A549 (cell line): ENCODE data around the gene RING1. TPM values are rescaled to one million over a fixed set of nuclear protein-coding genes. Genes with fewer than 3 reads are reported as not detected.

Experiments used
- ATAC-seq, 2 experiments: fragments of 200-7000 bp in 1 of 2; fragments of >200 bp in 1 of 2; cut with Nextera tagmentation in 1 of 2; cut with Tn5 transposase in 1 of 2; 3 replicates each; pipeline versions ENCODE4 v1.8.0 to v1.9.1; 2018 to 2020; ENCODE audit warnings: mild to moderate bottlenecking in 1 of 2, moderate library complexity in 1 of 2
- CTCF ChIA-PET: fragments of 300-600 bp; sonication (Branson Sonifier 250); formaldehyde crosslinking; extraction: SDS; loops from one replicate; lab custom pipeline; 2021; ENCODE audit warnings: antibody characterized with exemption, inconsistent platforms; lab: Yijun Ruan, JAX
- POLR2A ChIA-PET: fragments of 350-600 bp; formaldehyde crosslinking; extraction: SDS; loops from one replicate; lab custom pipeline; 2021; ENCODE audit warnings: antibody characterized with exemption, inconsistent platforms; lab: Yijun Ruan, JAX
- DNase-seq, 2 experiments: peaks; one replicate each; pipeline versions ENCODE4 v3.0.0 to v3.0.0-alpha.2; 2011 to 2016; ENCODE audit warnings: low read depth in 1 of 2, low spot score in 1 of 2
- FAIRE-seq: peaks from 2 replicates; lab custom pipeline; 2011; peaks lifted over from hg19 to GRCh38; lab: Jason Lieb, UNC
- H3K27ac ChIP-seq, 2 experiments: fragments of >200 bp; sonication (Bioruptor Twin); formaldehyde crosslinking; 3 replicates each; pipeline ENCODE4 v1.5.1; 2016 to 2017
- H3K4me1 ChIP-seq: fragments of >200 bp; sonication (Bioruptor Twin); formaldehyde crosslinking; 3 replicates; pipeline ENCODE4 v1.6.1; 2016
- H3K4me2 ChIP-seq: fragments of >200 bp; sonication (Bioruptor Twin); formaldehyde crosslinking; 3 replicates; pipeline ENCODE4 v1.6.1; 2016
- H3K4me3 ChIP-seq: fragments of >200 bp; sonication (Bioruptor Twin); formaldehyde crosslinking; 3 replicates; pipeline ENCODE4 v1.5.1; 2016
- H3K9me3 ChIP-seq: fragments of >200 bp; sonication (Bioruptor Twin); formaldehyde crosslinking; 3 replicates; pipeline ENCODE4 v1.6.1; 2016
- ATOH8 ChIP-seq: fragments of 250-450 bp; sonication (Bioruptor Pico); IDR thresholded peaks from 2 replicates; pipeline ENCODE4 v1.5.0; 2020; ENCODE audit warnings: low read depth, mild to moderate bottlenecking, moderate library complexity
- BCL3 ChIP-seq: fragments of >200 bp; sonication (Bioruptor Twin); formaldehyde crosslinking; IDR thresholded peaks from 3 replicates; pipeline ENCODE4 v1.6.1; 2016
- BHLHE40 ChIP-seq: IDR thresholded peaks from 2 replicates; pipeline ENCODE4 v1.6.1; 2012; ENCODE audit warnings: low read depth, low read length, inconsistent platforms
- CHD4 ChIP-seq: fragments of 200-600 bp; sonication (generic); IDR thresholded peaks from 2 replicates; pipeline ENCODE4 v1.6.1; 2016; ENCODE audit warnings: antibody characterized with exemption, mild to moderate bottlenecking, borderline replicate concordance
- E2F6 ChIP-seq: IDR thresholded peaks from 2 replicates; pipeline ENCODE4 v1.6.1; 2012; ENCODE audit warnings: low read depth, borderline replicate concordance
- ELK1 ChIP-seq: fragments of 150-350 bp; IDR thresholded peaks from 2 replicates; pipeline ENCODE4 v1.6.1; 2014; ENCODE audit warnings: low read depth, mild to moderate bottlenecking, low read length
- ESRRA ChIP-seq: fragments of 150-350 bp; IDR thresholded peaks from 2 replicates; pipeline ENCODE4 v1.6.1; 2014; ENCODE audit warnings: mild to moderate bottlenecking, low read length, borderline replicate concordance
- FOSB ChIP-seq: fragments of 250-450 bp; sonication (Bioruptor Pico); IDR thresholded peaks from 2 replicates; pipeline ENCODE4 v1.5.0; 2020; ENCODE audit warnings: mild to moderate bottlenecking, moderate library complexity
- FOSL2 ChIP-seq, 2 experiments: fragments of 450-650 bp in 1 of 2; fragments of >200 bp in 1 of 2; sonication (Bioruptor Twin) in 1 of 2; formaldehyde crosslinking; IDR thresholded peaks; 2 replicates each; pipeline versions ENCODE4 v1.5.0 to v1.6.1; 2016 to 2020; ENCODE audit warnings: mild to moderate bottlenecking in 1 of 2, moderate library complexity in 1 of 2
- GATA3 ChIP-seq: IDR thresholded peaks from 2 replicates; pipeline ENCODE4 v1.6.1; 2012; ENCODE audit warnings: borderline replicate concordance
- HDAC2 ChIP-seq: fragments of 200-600 bp; sonication (generic); IDR thresholded peaks from 2 replicates; pipeline ENCODE4 v1.6.1; 2016
- HMGXB4 ChIP-seq: fragments of 250-450 bp; sonication (Bioruptor Pico); IDR thresholded peaks from 2 replicates; pipeline ENCODE4 v1.5.0; 2021; ENCODE audit warnings: mild to moderate bottlenecking, moderate library complexity, borderline replicate concordance
- HOXB13 ChIP-seq: fragments of 250-450 bp; sonication (Bioruptor Pico); IDR thresholded peaks from 2 replicates; pipeline ENCODE4 v1.5.0; 2020; ENCODE audit warnings: low read depth, mild to moderate bottlenecking, moderate library complexity
- KDM1A ChIP-seq: fragments of 200-600 bp; sonication (generic); IDR thresholded peaks from 2 replicates; pipeline ENCODE4 v1.6.1; 2016; ENCODE audit warnings: low read depth, mild to moderate bottlenecking
- KDM5A ChIP-seq: fragments of 200-600 bp; sonication (generic); IDR thresholded peaks from 2 replicates; pipeline ENCODE4 v1.6.1; 2016; ENCODE audit warnings: antibody characterized with exemption, mild to moderate bottlenecking
- NPAS2 ChIP-seq: fragments of 250-450 bp; sonication (Bioruptor Pico); IDR thresholded peaks from 2 replicates; pipeline ENCODE4 v1.8.0; 2022; ENCODE audit warnings: mild to moderate bottlenecking, moderate library complexity, borderline replicate concordance
- POLR2AphosphoS2 ChIP-seq: conservative IDR thresholded peaks from 2 replicates; pipeline ENCODE4 v1.6.1; 2012; ENCODE audit warnings: low read length, improper control_type of control experiment, inconsistent platforms
- REST ChIP-seq: fragments of 200-600 bp; sonication (generic); IDR thresholded peaks from 2 replicates; pipeline ENCODE4 v1.6.1; 2016; ENCODE audit warnings: antibody characterized with exemption, mild to moderate bottlenecking, moderate library complexity
- TFCP2L1 ChIP-seq: fragments of 250-450 bp; sonication (Bioruptor Pico); IDR thresholded peaks from 2 replicates; pipeline ENCODE4 v1.5.0; 2021; ENCODE audit warnings: mild to moderate bottlenecking
- TP53 ChIP-seq: fragments of 250-450 bp; sonication (Bioruptor Pico); IDR thresholded peaks from 2 replicates; pipeline ENCODE4 v1.5.0; 2021; ENCODE audit warnings: mild to moderate bottlenecking, moderate library complexity
- USF2 ChIP-seq: fragments of 450-650 bp; IDR thresholded peaks from 2 replicates; pipeline ENCODE4 v1.6.1; 2014; ENCODE audit warnings: antibody characterized with exemption
- ZC3H11A ChIP-seq: fragments of 450-650 bp; IDR thresholded peaks from 2 replicates; pipeline ENCODE4 v1.6.1; 2014; ENCODE audit warnings: antibody characterized with exemption, mild to moderate bottlenecking
- WGBS: methylation state at CpG from one replicate; pipeline ENCODE4 v1.1.6; 2017; ENCODE audit errors: missing lambda C conversion rate; 5-methylcytosine and 5-hydroxymethylcytosine counted together
- polyA plus RNA-seq, 4 experiments: library from polyadenylated mRNA; depleted of rRNA in 3 of 4; stranded (reverse); fragments of >200 nt; fragmentation: RNase III in 1 of 4; extraction: RNeasy Plus Mini Kit Qiagen cat#74134 plus additional on column Dnase treatment in 1 of 4; gene quantifications; 2 replicates in 3 of 4; 3 replicates in 1 of 4; pipeline ENCODE4 v1.2.3, GENCODE V29; 2011 to 2017

Gene RING1
- polyA plus RNA-seq, 2 of the 4 experiments (the other 2 are of a cell fraction), result 12.7 to 35.0 TPM

GRCh38 chr6:33171016-33171879, 37.1 kb upstream of the RING1 start:
- H3K4me2 ChIP-seq, result no peak overlapping the region
- no peaks in the 10 kb centered on the region for H3K4me1 ChIP-seq
- ATAC-seq (no peak), FAIRE-seq (no peak), DNase-seq (no peak)
- no peaks in the 10 kb centered on the region for H3K9me3 ChIP-seq
- no peak overlapping the region for H3K27ac ChIP-seq
- POLR2A ChIA-PET, result no interaction called here
- no peak overlapping the region for H3K4me3 ChIP-seq
- TF ChIP-seq HDAC2 (no peak), TP53 (CRISPR knock-in tag) (no peak), BHLHE40 (no peak), NPAS2 (CRISPR knock-in tag) (no peak), KDM5A (no peak), CHD4 (no peak), E2F6 (no peak), FOSL2 (IDR thresholded peaks at IDR 0.05) (no peak), FOSL2 (CRISPR knock-in tag; IDR thresholded peaks at IDR 0.05) (no peak), REST (no peak), POLR2AphosphoS2 (no peak)
- CTCF ChIA-PET, result interaction anchor here (1.1 to 2.3 kb wide), 8 partner anchors 11 to 187 kb away, joined by 3 to 11 read pairs (median 8); no protein-coding TSS in a partner anchor
- WGBS, result 36% methylated on average over 6 of the region's 11 CpGs

GRCh38 chr6:33171880-33172687, 36.2 kb upstream of the RING1 start:
- DNase-seq (no peak), ATAC-seq (peak in 1 of 2 experiments; percentile 16; a peak in 3 of 6 replicates), FAIRE-seq (no peak)
- 35% methylated on average over 6 of the region's 8 CpGs for WGBS
- H3K4me3 ChIP-seq, result no peak overlapping the region
- ChIA-PET CTCF (interaction anchor here (0.6 to 3.9 kb wide), 27 partner anchors 8 to 757 kb away, joined by 3 to 27 read pairs (median 5); no protein-coding TSS in a partner anchor), POLR2A (no interaction called here)
- TF ChIP-seq HDAC2 (no peak), KDM5A (no peak), GATA3 (no peak), USF2 (no peak), BCL3 (no peak), FOSB (CRISPR knock-in tag) (no peak), ELK1 (no peak), ATOH8 (no peak), ESRRA (no peak), HMGXB4 (CRISPR knock-in tag) (no peak), HOXB13 (CRISPR knock-in tag) (no peak), KDM1A (no peak), TFCP2L1 (CRISPR knock-in tag) (no peak), ZC3H11A (no peak), TP53 (CRISPR knock-in tag) (no peak)
- no peaks in the 10 kb centered on the region for H3K4me1 ChIP-seq
- H3K27ac ChIP-seq, result peak overlapping the region in 1 of 2 experiments; percentile 64; a peak in 1 of 6 replicates
- H3K4me2 ChIP-seq, result no peak overlapping the region
- H3K9me3 ChIP-seq, result no peaks in the 10 kb centered on the region
